Stimulated activated CD8-positive, alpha-beta memory T cell treated with anti-CD3 and anti-CD28 coated beads, Interleukin-4, amount 100 ng/mL, for 48 hours (primary cell): ENCODE results near the gene CTIF.

Experiments
- DNase-seq: peaks from one replicate; pipeline ENCODE4 v3.0.0-alpha.2; 2020

Gene CTIF

DNA sequence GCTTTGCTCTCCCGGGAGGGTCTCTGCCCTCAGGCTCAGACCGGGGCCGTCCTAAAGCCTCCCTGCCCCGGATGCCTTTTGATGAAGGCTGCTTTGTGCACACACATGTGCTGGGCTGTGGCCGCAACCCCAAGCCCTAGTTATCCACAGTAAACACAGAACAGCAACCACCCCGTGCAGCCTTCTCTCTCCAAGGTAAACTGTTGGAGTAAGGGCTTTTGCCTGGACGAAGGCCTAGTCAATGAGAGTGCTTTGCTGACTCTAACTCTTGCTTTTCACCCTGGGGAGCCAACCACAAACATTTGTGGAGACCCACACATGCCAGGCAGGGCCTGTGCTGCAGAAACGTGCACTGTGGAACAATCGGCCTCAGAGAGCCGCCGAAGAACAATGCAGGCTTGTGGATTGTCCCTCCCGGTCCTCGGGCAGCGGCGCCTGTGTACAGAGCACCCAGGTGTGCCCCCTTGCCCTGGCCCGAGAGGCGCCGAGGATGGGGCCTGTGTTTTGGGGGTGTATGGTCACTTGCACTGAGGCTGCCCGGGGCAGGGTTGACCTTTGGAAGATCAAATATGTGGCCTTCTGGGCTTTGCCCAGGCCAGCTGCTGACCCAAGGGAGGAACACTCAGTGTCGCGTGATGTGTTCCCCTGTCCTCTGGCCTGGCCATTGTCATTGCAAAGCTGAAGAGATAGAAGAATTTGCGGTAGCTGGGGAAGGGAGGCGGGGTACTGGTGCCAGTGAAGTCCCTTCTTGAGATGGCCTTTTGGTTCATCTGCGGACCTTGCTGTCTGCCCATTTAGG is 37.0 kb downstream of the CTIF start:
- DNase-seq = no peak

GRCh38 chr18:48576457-48576771 is 37.6 kb downstream of the CTIF start:
- DNase-seq = no peak

DNA sequence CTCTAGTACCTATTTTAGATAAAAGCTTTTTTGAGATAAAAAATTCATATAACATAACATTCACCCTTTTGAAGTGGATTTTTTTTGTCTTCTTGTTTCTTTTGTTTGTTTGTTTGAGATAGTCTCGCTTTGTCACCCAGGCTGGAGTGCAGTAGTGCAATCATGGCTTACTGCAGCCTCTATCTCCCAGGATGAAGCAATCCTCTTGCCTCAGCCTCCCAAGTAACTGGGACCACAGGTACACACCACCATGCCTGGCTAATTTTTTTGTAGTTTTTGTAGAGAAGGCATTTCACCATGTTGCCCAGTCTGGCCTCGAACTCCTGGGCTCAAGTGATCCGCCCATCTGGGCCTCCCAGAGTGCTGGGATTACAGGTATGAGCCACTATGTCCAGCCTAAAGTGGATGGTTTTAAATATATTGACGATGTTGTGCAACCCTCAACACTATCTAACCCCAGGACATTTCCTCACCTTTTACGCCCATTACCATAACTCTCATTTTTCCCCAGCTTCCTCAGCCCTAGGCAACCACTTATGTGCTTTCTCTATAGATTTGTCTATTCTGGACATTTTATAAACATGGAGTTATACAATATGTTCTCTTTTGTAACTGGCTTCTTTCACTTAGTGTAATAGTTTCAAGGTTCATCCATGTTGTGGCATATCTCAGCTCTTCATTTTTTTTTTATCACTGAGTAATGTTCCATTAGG is 38.8 kb downstream of the CTIF start:
- DNase-seq = no peak

- no peak for DNase-seq
Measured at GRCh38 chr18:48578289-48578688, 39.5 kb downstream of the CTIF start.

- DNase-seq = no peak
Measured at GRCh38 chr18:48580066-48580465, 41.2 kb downstream of the CTIF start.

DNA sequence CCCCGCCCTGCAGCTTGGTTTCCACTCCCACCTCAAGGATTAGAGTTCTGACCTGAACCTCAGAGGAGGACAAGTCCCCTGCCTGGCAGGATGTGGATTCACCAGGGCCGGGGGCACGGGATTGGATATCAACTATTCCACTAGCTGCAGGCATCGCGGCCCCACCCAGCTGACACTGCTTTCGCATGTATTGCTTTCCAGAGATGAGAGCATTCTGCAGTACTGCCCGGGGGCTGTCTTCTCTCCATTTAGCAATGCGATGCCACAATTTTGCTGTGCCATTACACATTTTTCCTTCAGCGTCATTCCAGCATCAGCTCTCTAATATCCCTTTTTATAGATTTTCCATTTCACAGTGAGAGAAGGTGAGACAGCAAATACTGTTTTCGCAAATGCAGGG is 42.0 kb downstream of the CTIF start:
- DNase-seq = no peak

DNA sequence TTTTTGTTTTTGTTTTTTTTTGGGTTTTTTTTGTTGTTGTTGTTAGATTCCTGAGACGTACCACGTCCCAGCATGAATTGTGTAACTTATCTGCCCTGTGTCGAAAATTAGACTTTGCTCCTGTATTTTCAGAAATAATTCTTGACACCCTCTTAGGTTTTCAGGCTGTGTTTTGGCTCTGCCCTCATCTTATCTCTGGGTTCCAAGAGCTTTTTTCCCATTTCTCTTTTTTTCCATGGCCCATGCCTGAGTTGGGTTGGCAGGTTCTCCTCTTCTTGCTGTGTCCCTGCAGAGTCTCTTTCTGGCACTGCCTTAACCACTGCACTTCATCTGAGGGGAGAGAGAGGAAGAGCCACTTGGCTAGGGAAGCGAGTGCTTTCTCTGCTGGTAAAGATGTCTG is 42.4 kb downstream of the CTIF start:
- no peak for DNase-seq

GRCh38 chr18:48581941-48582340 is 43.1 kb downstream of the CTIF start:
- DNase-seq = no peak

DNA sequence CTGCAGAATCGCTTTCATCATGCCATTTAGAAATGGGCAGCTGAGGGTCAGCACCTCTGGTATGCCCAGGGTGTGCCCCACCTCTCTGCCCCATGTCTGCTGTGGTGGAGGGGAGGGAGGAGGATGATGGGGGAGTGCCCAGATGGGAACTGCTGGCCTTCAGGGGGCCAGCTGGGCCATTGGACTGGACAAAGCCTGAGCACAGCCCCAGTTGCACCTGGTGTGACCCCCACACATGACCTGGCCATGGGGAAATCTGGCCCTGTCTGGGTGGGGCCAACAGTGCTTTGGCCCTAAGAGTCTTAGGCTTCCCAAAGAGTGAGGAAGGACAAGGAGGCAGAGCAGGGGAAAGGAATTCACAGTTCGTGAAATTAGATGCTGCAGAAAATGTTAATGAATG is 44.1 kb downstream of the CTIF start:
- DNase-seq = no peak

DNA sequence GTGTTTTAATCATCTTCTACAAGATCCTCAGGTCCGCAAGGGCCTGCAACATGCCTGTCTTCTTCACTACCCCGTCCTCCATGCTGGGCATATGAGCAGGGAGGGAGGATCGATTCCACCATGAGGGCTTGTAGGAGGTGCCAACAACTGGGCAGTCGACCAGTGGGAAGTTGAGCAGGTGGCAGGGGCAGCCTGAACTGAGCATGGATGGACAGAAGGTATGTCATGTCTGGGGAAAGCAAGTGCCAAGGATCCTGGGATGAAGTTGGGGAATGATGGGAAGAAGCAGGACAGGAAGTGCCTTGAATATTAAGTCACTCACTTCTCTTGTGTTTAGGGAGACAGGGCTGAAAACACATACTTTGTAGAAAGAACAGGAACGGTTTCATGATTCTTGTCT is 44.7 kb downstream of the CTIF start:
- no peak for DNase-seq

DNA sequence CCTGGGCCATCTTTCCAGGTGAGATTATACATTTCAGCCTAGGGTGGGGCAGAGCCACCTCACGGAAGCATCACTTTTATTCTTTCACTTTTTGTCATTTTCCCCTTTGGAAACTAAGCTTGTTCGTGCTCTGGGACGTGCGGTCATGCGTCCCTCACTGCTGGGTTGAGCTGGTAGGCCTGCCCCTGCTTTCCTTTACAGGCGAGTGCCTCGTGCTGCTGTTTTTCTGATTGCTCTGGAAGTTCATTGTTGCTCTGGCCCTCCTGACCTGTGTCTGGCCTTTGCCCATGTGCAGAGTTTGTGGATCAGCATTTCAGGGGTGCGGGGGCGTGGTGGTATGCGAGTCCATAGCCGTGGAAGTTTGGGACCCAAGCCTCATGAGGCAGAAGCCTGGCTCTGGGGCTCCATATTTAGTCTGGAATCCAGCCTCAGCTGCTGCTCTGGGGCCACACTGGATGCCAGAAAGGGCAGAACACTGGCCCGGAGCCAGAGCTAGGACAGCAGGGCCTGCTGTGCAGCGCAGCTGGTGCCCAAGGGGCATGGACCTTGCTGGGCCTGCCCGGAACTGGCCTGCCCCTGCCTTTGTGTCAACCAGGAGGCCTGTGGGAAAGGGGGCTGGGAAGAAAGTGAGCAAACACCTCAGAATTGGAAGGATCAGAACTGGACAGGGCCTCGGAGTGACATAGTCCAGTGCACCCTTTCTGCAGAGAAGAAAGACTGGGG is 51.1 kb downstream of the CTIF start:
- DNase-seq = no peak

GRCh38 chr18:48590678-48591077 is 51.8 kb downstream of the CTIF start:
- no peak for DNase-seq

- DNase-seq = no peak
Measured at GRCh38 chr18:48592540-48593171, 53.8 kb downstream of the CTIF start.

GRCh38 chr18:48594471-48595094 is 55.8 kb downstream of the CTIF start:
- DNase-seq = no peak

DNA sequence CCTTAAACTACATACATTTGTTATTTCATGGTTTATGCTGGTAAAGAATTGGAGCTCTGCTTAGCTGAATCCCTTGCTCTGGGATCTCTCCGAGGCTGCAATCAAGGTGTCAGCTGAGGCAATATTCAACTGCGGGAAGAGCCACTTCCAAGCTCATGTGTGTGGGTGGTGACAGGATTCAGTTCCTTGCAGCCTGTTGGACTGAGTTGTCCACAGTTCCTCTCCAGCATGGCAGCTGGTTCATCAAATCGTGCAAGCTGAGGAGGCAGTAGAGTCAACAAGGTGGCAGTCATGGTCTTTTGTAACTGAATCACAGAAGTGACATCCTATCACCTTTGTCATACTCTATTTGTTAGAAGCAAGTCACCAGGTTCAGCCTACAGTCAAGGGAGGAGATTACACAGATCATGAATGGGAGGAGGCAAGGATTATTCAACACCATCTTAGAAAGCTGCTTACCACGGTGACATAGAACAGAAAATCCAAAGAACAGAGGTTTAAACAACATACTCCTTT is 56.9 kb downstream of the CTIF start:
- no peak for DNase-seq

DNA sequence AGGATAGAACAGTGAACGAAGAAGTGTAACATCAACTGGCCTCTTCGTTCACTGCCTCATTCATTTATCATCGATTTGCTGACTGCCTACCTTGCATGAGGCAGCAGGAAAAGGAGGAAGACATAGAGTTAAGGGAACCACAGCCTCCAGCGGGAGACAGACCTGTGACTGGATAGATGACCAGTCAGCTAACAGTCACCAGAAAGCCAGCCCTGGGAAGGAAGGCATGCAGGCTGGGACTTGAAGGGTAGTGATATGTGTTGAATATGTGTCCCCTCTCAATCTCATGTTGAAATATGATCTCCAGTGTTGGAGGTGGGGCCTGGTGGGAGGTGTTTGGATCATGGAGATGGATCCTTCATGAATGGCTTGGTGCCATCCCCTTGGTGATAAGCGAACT is 58.3 kb downstream of the CTIF start:
- DNase-seq = no peak

GRCh38 chr18:48597671-48598070 is 58.8 kb downstream of the CTIF start:
- no peak for DNase-seq

DNA sequence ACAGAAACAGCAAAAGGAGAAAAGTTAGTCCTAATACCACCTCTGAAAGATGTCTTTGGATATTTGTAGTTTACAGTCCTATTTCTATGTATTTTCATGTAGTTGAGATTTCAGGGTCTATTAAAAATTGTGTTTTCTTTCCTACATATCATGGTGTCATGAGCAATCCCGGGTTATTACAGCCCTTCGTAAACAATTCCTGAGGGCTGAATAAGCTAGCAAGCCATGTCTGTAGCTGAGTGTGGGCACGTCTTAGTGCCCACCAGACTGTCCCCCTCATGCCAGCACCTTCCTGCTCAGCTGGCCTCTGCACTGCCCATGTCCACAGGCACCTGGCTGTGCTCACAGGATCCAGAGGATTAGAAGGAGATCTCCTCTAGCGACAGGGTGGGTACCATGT is 60.6 kb downstream of the CTIF start:
- DNase-seq = no peak

GRCh38 chr18:48600046-48600445 is 61.2 kb downstream of the CTIF start:
- no peak for DNase-seq

DNA sequence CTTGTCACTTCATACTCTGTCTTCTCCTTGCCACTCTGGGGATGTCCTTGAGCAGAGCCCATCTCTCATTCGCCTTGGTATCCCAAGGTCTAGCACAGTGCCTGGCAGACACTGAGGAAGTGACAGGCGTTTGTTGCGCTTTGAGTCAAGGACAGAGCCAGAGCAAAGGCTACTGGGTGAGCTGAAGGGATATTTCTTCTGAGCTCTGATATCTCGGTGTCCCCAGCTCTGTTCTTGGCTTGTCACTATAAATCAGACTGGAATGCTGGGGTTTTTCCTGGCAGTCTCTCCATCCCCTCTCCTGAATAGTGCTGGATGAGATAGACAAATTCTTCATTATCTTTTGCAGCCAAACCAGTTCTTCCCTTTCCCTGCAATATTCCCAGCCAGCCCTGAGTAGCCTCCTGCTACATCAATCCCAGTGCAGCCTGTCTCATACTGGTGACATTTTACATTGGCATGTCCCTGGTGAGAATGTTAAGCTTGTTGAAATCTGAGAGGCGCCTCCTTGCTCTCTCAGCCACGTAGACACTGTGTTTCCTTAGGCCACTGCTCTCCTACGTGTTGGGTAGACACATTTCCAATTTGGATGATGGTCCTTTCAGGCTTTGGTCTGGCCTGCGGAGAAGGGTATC is 61.7 kb downstream of the CTIF start:
- DNase-seq = no peak

- no peak for DNase-seq
Measured at GRCh38 chr18:48601343-48601742, 62.5 kb downstream of the CTIF start.

- DNase-seq = no peak
Measured at GRCh38 chr18:48602759-48603390, 64.0 kb downstream of the CTIF start.
